SK-N-SH (cell line): ENCODE data around the gene ASB8. TPM values are rescaled to one million over a fixed set of nuclear protein-coding genes. Genes with fewer than 3 reads are reported as not detected.

ENCODE experiments used
- CTCF ChIA-PET: fragments of 300-600, 350-600 bp; formaldehyde crosslinking; extraction: SDS; loops from one replicate; lab custom pipeline; 2021; lab: Yijun Ruan, JAX
- POLR2A ChIA-PET: fragments of 350-600 bp; sonication (Branson Sonifier 250); formaldehyde crosslinking; extraction: SDS; loops from one replicate; lab custom pipeline; 2020; ENCODE audit warnings: antibody characterized with exemption, inconsistent platforms; lab: Yijun Ruan, JAX
- DNase-seq: peaks from one replicate; pipeline ENCODE4 v3.0.0; 2012
- H2AFZ ChIP-seq: fragments of 200-600 bp; sonication (generic); 2 replicates; pipeline ENCODE4 v1.8.1; 2016; ENCODE audit warnings: antibody characterized with exemption, mild to moderate bottlenecking, low read depth
- H3F3A ChIP-seq: fragments of 200-600 bp; sonication (generic); replicated peaks from 2 replicates; pipeline ENCODE3; 2016; ENCODE audit warnings: antibody characterized with exemption, mild to moderate bottlenecking; ENCODE audit not compliant: insufficient read depth
- H3K27ac ChIP-seq, 2 experiments: fragments of 200-500 bp in 1 of 2; fragments of 200-600 bp in 1 of 2; sonication (Bioruptor generic) in 1 of 2; sonication (generic), shearing (Covaris generic) in 1 of 2; 2 replicates each; pipeline versions ENCODE4 v1.5.1 to v1.6.1; 2014 to 2016; ENCODE audit warnings: low read depth in 2 of 2, inconsistent platforms in 1 of 2, low read length in 1 of 2, mild to moderate bottlenecking in 1 of 2, mixed read lengths in 1 of 2
- H3K27me3 ChIP-seq: fragments of 200-600 bp; sonication (generic), shearing (Covaris generic); 2 replicates; pipeline ENCODE4 v1.6.1; 2016; ENCODE audit warnings: mixed run types; ENCODE audit not compliant: insufficient read depth
- H3K36me3 ChIP-seq, 2 experiments: fragments of 200-500 bp in 1 of 2; fragments of 200-600 bp in 1 of 2; sonication (Bioruptor generic) in 1 of 2; sonication (generic) in 1 of 2; replicated peaks in 1 of 2; 2 replicates each; pipeline versions ENCODE3 to v1.5.1; 2014 to 2016; ENCODE audit warnings: low read length in 1 of 2, mild to moderate bottlenecking in 1 of 2; ENCODE audit not compliant: insufficient read depth in 2 of 2, control insufficient read depth in 1 of 2
- H3K4me1 ChIP-seq, 2 experiments: fragments of 200-500 bp in 1 of 2; fragments of 200-600 bp in 1 of 2; sonication (Bioruptor generic) in 1 of 2; sonication (generic), shearing (Covaris generic) in 1 of 2; 2 replicates each; pipeline versions ENCODE4 v1.5.1 to v1.6.1; 2014 to 2016; ENCODE audit warnings: low read depth in 1 of 2, low read length in 1 of 2, mixed run types in 1 of 2; ENCODE audit not compliant: insufficient read depth in 2 of 2, control insufficient read depth in 1 of 2
- H3K4me2 ChIP-seq: fragments of 200-600 bp; sonication (generic), shearing (Covaris generic); 2 replicates; pipeline ENCODE4 v1.6.1; 2017; ENCODE audit warnings: mixed run types
- H3K4me3 ChIP-seq, 2 experiments: fragments of 200-500 bp in 1 of 2; fragments of 200-600 bp in 1 of 2; sonication (Bioruptor generic) in 1 of 2; sonication (generic), shearing (Covaris generic) in 1 of 2; 2 replicates each; pipeline versions ENCODE4 v1.5.1 to v1.8.1; 2014 to 2016; ENCODE audit warnings: low read depth in 2 of 2, inconsistent platforms in 1 of 2, low read length in 1 of 2, mild to moderate bottlenecking in 1 of 2, mixed read lengths in 1 of 2, moderate library complexity in 1 of 2
- H3K79me2 ChIP-seq: fragments of 200-600 bp; sonication (generic); 2 replicates; pipeline ENCODE4 v1.8.1; 2017; ENCODE audit warnings: mild to moderate bottlenecking; ENCODE audit not compliant: insufficient read depth
- H3K9ac ChIP-seq: fragments of 200-600 bp; sonication (generic); 2 replicates; pipeline ENCODE4 v1.6.1; 2017; ENCODE audit warnings: mixed run types
- H3K9me2 ChIP-seq: fragments of 200-600 bp; sonication (generic); 2 replicates; pipeline ENCODE4 v1.6.1; 2017; ENCODE audit warnings: mixed run types
- H3K9me3 ChIP-seq: fragments of 200-600 bp; sonication (generic); 2 replicates; pipeline ENCODE4 v1.6.1; 2017; ENCODE audit warnings: mixed run types, mild to moderate bottlenecking, moderate library complexity
- H4K20me1 ChIP-seq: fragments of 200-600 bp; sonication (generic); 2 replicates; pipeline ENCODE4 v1.6.1; 2017; ENCODE audit warnings: mild to moderate bottlenecking, mixed run types; ENCODE audit not compliant: insufficient read depth
- CHD2 ChIP-seq: fragments of 150-350 bp; IDR thresholded peaks from 2 replicates; pipeline ENCODE4 v1.6.1; 2018; ENCODE audit warnings: low read length; ENCODE audit not compliant: partially characterized antibody
- CTCF ChIP-seq: fragments of 200-600 bp; sonication (generic); IDR thresholded peaks from 2 replicates; pipeline ENCODE4 v1.6.1; 2017; ENCODE audit warnings: antibody characterized with exemption, mild to moderate bottlenecking, moderate library complexity
- EP300 ChIP-seq, 2 experiments: IDR thresholded peaks; 2 replicates each; pipeline versions ENCODE4 v1.4.0 to v1.6.1; 2012; ENCODE audit warnings: borderline replicate concordance in 1 of 2, low read depth in 1 of 2, low read length in 1 of 2
- EZH2phosphoT487 ChIP-seq: fragments of 200-600 bp; sonication (generic); IDR thresholded peaks from 2 replicates; pipeline ENCODE4 v1.6.1; 2017; ENCODE audit warnings: low read depth, mixed run types, mild to moderate bottlenecking, antibody characterized with exemption, moderate library complexity, borderline replicate concordance
- FOSL2 ChIP-seq: IDR thresholded peaks from 2 replicates; pipeline ENCODE4 v1.4.0; 2012; ENCODE audit warnings: low read depth, mild to moderate bottlenecking, moderate library complexity, borderline replicate concordance
- FOXM1 ChIP-seq: IDR thresholded peaks from 2 replicates; pipeline ENCODE4 v1.4.0; 2012; ENCODE audit warnings: low read depth, mild to moderate bottlenecking
- JUND ChIP-seq: IDR thresholded peaks from 2 replicates; pipeline ENCODE4 v1.4.0; 2012
- MAX ChIP-seq: IDR thresholded peaks from 2 replicates; pipeline ENCODE4 v1.4.0; 2012; ENCODE audit warnings: low read depth
- MEF2A ChIP-seq: IDR thresholded peaks from 2 replicates; pipeline ENCODE4 v1.4.0; 2012; ENCODE audit warnings: low read depth, borderline replicate concordance
- MXI1 ChIP-seq: IDR thresholded peaks from 2 replicates; pipeline ENCODE4 v1.6.1; 2012; ENCODE audit warnings: mild to moderate bottlenecking, low read depth, low read length, improper control_type of control experiment
- NFIC ChIP-seq: IDR thresholded peaks from 2 replicates; pipeline ENCODE4 v1.4.0; 2012; ENCODE audit warnings: borderline replicate concordance
- PBX3 ChIP-seq: IDR thresholded peaks from 2 replicates; pipeline ENCODE4; 2012
- RCOR1 ChIP-seq: fragments of 150-350 bp; IDR thresholded peaks from 2 replicates; pipeline ENCODE4 v1.6.1; 2017; ENCODE audit warnings: antibody characterized with exemption, low read length
- SIN3A ChIP-seq: IDR thresholded peaks from 2 replicates; pipeline ENCODE4 v1.6.1; 2012; ENCODE audit warnings: low read depth, mild to moderate bottlenecking, low read length, moderate library complexity, borderline replicate concordance
- SMC3 ChIP-seq: IDR thresholded peaks from 2 replicates; pipeline ENCODE4 v1.6.1; 2012; ENCODE audit warnings: low read depth, low read length, improper control_type of control experiment
- TEAD4 ChIP-seq: IDR thresholded peaks from 2 replicates; pipeline ENCODE4 v1.4.0; 2012; ENCODE audit warnings: mild to moderate bottlenecking, borderline replicate concordance; ENCODE audit not compliant: insufficient read depth
- USF2 ChIP-seq: fragments of 150-350 bp; IDR thresholded peaks from 2 replicates; pipeline ENCODE4 v1.6.1; 2017; ENCODE audit warnings: antibody characterized with exemption, low read length, low read depth, borderline replicate concordance
- WGBS: methylation state at CpG from one replicate; pipeline ENCODE4 v1.1.6; 2017; ENCODE audit warnings: low lambda C conversion rate; 5-methylcytosine and 5-hydroxymethylcytosine counted together
- polyA plus RNA-seq, 3 experiments: library from polyadenylated mRNA; depleted of rRNA; stranded (reverse); fragments of >200 nt; gene quantifications; 2 replicates each; pipeline ENCODE4 v1.2.3, GENCODE V29; 2012

The ASB8 gene
- polyA plus RNA-seq, 1 of the 3 experiments (the other 2 are of a cell fraction), result 13.8 TPM

GRCh38 chr12:48183876-48184548, 26.7 kb upstream of the ASB8 start:
- H4K20me1 ChIP-seq, result no peaks in the 10 kb centered on the region

GRCh38 chr12:48183091-48183875, 26.0 kb upstream of the ASB8 start, which contains the start of gene CCDC184:
CCDC184 (plus strand) TSS chr12:48183644; CDS start chr12:48184123, 479 bp downstream.
- Histone ChIP-seq H3K9me2 (no peaks in the 10 kb centered on the region), H3K27me3 (no peaks in the 10 kb centered on the region), H3K4me3 (peak within 1 kb of the TSS; percentile 65 to 90), H4K20me1 (no peaks in the 10 kb centered on the region), H3K79me2 (no peaks in the 10 kb centered on the region), H3K9me3 (no peaks in the 10 kb centered on the region), H3F3A (no peaks in the 10 kb centered on the region), H3K27ac (peak within 1 kb of the TSS; percentile 80 to 96), H3K36me3 (no peaks in the 10 kb centered on the region), H3K9ac (peak within 1 kb of the TSS; percentile 71), H3K4me2 (peak within 1 kb of the TSS; percentile 83), H3K4me1 (peaks cover 9 to 26% of the 10 kb centered on the region in 2 experiments; a peak in 3 of 4 replicates), H2AFZ (peak within 1 kb of the TSS; percentile 86)
- DNase-seq, result peak; percentile 91
- WGBS, result 1% methylated on average over 16 of the region's 61 CpGs
- ChIA-PET POLR2A (interaction anchor here (0.6 to 1.4 kb wide), 7 partner anchors 9 to 482 kb away, joined by 3 to 11 read pairs (median 3); partner anchors contain the start of genes ASB8 and SENP1), CTCF (interaction anchor here (0.6 to 8.2 kb wide), 22 partner anchors 10 to 435 kb away, joined by 3 to 90 read pairs (median 4); partner anchors contain the start of genes ASB8 and TMEM106C)
- TF ChIP-seq JUND (no peak), CHD2 (no peak), FOXM1 (no peak), MEF2A (no peak), MAX (peak; percentile 25; the same call in 1 of the 2 replicates), TEAD4 (no peak), FOSL2 (no peak), USF2 (no peak), SIN3A (peak; percentile 19; the same call in 1 of the 2 replicates), MXI1 (peak; percentile 65; the same call in 1 of the 2 replicates), EZH2phosphoT487 (no peak), PBX3 (no peak)

More at GRCh38 chr12:48183876-48184548, 26.7 kb upstream of the ASB8 start:
- no peaks in the 10 kb centered on the region for H3K36me3 ChIP-seq
- peak overlapping the region; percentile 83 for H3K4me2 ChIP-seq
- H3K27me3 ChIP-seq, result no peaks in the 10 kb centered on the region
- H3F3A ChIP-seq, result no peaks in the 10 kb centered on the region
- peaks cover 9 to 26% of the 10 kb centered on the region in 2 experiments; a peak in 3 of 4 replicates for H3K4me1 ChIP-seq
- H3K9me3 ChIP-seq, result no peaks in the 10 kb centered on the region
- H3K4me3 ChIP-seq, result peak overlapping the region; percentile 65 to 90
- CTCF ChIA-PET, result interaction anchor here (0.7 to 8.2 kb wide), 12 partner anchors 10 to 434 kb away, joined by 3 to 90 read pairs (median 4); partner anchors contain the start of gene ASB8
- H3K9me2 ChIP-seq, result no peaks in the 10 kb centered on the region
- peak; percentile 81 for DNase-seq
- peak overlapping the region; percentile 71 for H3K9ac ChIP-seq
- 27% methylated on average over 6 of the region's 61 CpGs for WGBS
- no peak for TF ChIP-seq EP300 (IDR thresholded peaks at IDR 0.05; ENCODE audit: borderline replicate concordance in 1 of 2, low read depth in 1 of 2, low read length in 1 of 2)
- no peak for TF ChIP-seq NFIC
- 0 out of 2 replicates have a peak, but pooled peaks have one; percentile 2 for TF ChIP-seq CTCF
- TF ChIP-seq RCOR1, result no peak
- TF ChIP-seq MAX, result no peak
- TF ChIP-seq SMC3, result no peak
- peak overlapping the region; percentile 80 to 96; a peak in 3 of 4 replicates for H3K27ac ChIP-seq
- POLR2A ChIA-PET, result interaction anchor here (1.0 to 1.5 kb wide), 4 partner anchors 10 to 27 kb away, joined by 3 to 11 read pairs (median 3); partner anchors contain the start of gene ASB8
- H2AFZ ChIP-seq, result peak overlapping the region; percentile 86
- no peaks in the 10 kb centered on the region for H3K79me2 ChIP-seq
